Endodermal cell (in vitro differentiated cells): ENCODE measurements around the gene CARS1. TPM values are rescaled to one million over a fixed set of nuclear protein-coding genes. Genes with fewer than 3 reads are reported as not detected.

Experiments used
- DNase-seq: peaks from one replicate; pipeline ENCODE4 v3.0.0-alpha.2; 2017
- H3K27ac ChIP-seq: 2 replicates; pipeline ENCODE4 v1.5.1; 2013; ENCODE audit warnings: mild to moderate bottlenecking, low read depth, low read length, moderate library complexity
- H3K27me3 ChIP-seq: 2 replicates; pipeline ENCODE4 v1.6.1; 2013; ENCODE audit warnings: mild to moderate bottlenecking, low read length, moderate library complexity; ENCODE audit not compliant: insufficient read depth, control insufficient read depth, poor library complexity, severe bottlenecking
- H3K36me3 ChIP-seq: 2 replicates; pipeline ENCODE4 v1.7.0; 2013; ENCODE audit warnings: mild to moderate bottlenecking, low read length, moderate library complexity; ENCODE audit not compliant: control insufficient read depth, insufficient read depth
- H3K4me1 ChIP-seq: one replicate; pipeline ENCODE4 v1.7.0; 2013; ENCODE audit warnings: low read length; ENCODE audit not compliant: control insufficient read depth, insufficient read depth
- H3K4me3 ChIP-seq: 2 replicates; pipeline ENCODE4 v1.5.1; 2013; ENCODE audit warnings: mild to moderate bottlenecking, low read length, moderate library complexity
- H3K9ac ChIP-seq: 2 replicates; pipeline ENCODE4 v1.6.1; 2013; ENCODE audit warnings: mild to moderate bottlenecking, low read length, moderate library complexity; ENCODE audit not compliant: poor library complexity, severe bottlenecking; ENCODE audit errors: extremely low read depth
- H3K9me3 ChIP-seq: 2 replicates; pipeline ENCODE4 v1.6.1; 2013; ENCODE audit warnings: mild to moderate bottlenecking, low read length, moderate library complexity; ENCODE audit not compliant: control insufficient read depth
- H3K27ac Mint-ChIP-seq: 2 replicates; pipeline ENCODE4 v1.8.0; 2020; ENCODE audit warnings: mixed read lengths
- H3K27me3 Mint-ChIP-seq: 2 replicates; pipeline ENCODE4 v1.8.0; 2021; ENCODE audit warnings: mild to moderate bottlenecking, mixed read lengths; ENCODE audit not compliant: insufficient read depth
- H3K36me3 Mint-ChIP-seq: 2 replicates; pipeline ENCODE4 v1.8.0; 2020; ENCODE audit warnings: low read depth, mixed read lengths
- H3K4me1 Mint-ChIP-seq: 2 replicates; pipeline ENCODE4 v1.8.0; 2020; ENCODE audit warnings: mixed read lengths
- H3K4me3 Mint-ChIP-seq: 2 replicates; pipeline ENCODE4 v1.8.0; 2020; ENCODE audit warnings: mild to moderate bottlenecking, moderate library complexity, mixed read lengths
- H3K9me3 Mint-ChIP-seq: 2 replicates; pipeline ENCODE4 v1.8.0; 2020; ENCODE audit warnings: mild to moderate bottlenecking, mixed read lengths
- WGBS, 2 experiments: methylation state at CpG; one replicate each; pipeline versions ENCODE4 v1.1.5 to v1.1.7; 2013; ENCODE audit warnings: missing lambda C conversion rate in 2 of 2, mixed read lengths in 1 of 2; ENCODE audit not compliant: insufficient coverage in 1 of 2, insufficient read length in 1 of 2; 5-methylcytosine and 5-hydroxymethylcytosine counted together
- total RNA-seq, 2 donors: library from RNA; stranded (reverse); fragmentation: NEBNext Ultra II Directional in 1 of 2; extraction: Animal tissue kit (Norgen Biotek cat#: 25700) in 1 of 2; gene quantifications; 2 replicates in 1 of 2; 3 replicates in 1 of 2; pipeline ENCODE4 v1.2.1, GENCODE V29; 2021
- TF ChIP-seq, protein P1 (sequence below): fragments of 200-600 bp; sonication (generic); conservative IDR thresholded peaks from 2 replicates; pipeline ENCODE4 v1.5.0; 2021; ENCODE audit warnings: antibody characterized with exemption, mild to moderate bottlenecking

The CARS1 gene
- total RNA-seq, 2 donors from 2014 or later, result 48.0 to 52.8 TPM

DNA sequence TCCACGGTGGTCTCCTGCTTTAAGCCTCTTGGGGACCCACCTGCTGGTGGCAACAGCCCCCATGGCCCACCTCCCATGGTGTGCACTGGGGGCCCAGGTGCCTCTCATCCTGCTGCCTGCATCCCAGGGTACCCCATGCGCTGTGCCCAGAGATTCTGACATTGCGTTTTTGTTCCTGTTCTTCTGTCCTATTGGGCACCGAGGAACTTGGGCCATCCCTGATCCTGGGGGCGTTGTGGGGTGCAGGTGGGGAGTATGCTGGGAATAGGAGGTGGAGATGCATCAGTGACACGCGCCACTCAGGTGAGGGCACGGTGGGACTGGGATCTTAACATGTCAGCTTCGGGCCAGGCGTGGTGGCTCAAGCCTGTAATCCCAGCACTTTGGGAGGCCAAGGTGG, 52.7 kb downstream of the CARS1 start:
- Mint-ChIP-seq H3K27ac (no peak overlapping the region), H3K36me3 (peaks cover 59% of the 10 kb centered on the region), H3K4me3 (no peak overlapping the region), H3K9me3 (no peaks in the 10 kb centered on the region), H3K27me3 (no peaks in the 10 kb centered on the region), H3K4me1 (peaks cover 7% of the 10 kb centered on the region)
- H3K36me3 ChIP-seq, result peaks cover 65% of the 10 kb centered on the region
- H3K9me3 ChIP-seq, result no peaks in the 10 kb centered on the region
- TF ChIP-seq, protein P1, sequence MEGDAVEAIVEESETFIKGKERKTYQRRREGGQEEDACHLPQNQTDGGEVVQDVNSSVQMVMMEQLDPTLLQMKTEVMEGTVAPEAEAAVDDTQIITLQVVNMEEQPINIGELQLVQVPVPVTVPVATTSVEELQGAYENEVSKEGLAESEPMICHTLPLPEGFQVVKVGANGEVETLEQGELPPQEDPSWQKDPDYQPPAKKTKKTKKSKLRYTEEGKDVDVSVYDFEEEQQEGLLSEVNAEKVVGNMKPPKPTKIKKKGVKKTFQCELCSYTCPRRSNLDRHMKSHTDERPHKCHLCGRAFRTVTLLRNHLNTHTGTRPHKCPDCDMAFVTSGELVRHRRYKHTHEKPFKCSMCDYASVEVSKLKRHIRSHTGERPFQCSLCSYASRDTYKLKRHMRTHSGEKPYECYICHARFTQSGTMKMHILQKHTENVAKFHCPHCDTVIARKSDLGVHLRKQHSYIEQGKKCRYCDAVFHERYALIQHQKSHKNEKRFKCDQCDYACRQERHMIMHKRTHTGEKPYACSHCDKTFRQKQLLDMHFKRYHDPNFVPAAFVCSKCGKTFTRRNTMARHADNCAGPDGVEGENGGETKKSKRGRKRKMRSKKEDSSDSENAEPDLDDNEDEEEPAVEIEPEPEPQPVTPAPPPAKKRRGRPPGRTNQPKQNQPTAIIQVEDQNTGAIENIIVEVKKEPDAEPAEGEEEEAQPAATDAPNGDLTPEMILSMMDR, result no peak
- no peak for DNase-seq
- no peak overlapping the region for H3K4me3 ChIP-seq
- 94 to 96% methylated on average over 4 to 10 of the region's 10 CpGs for WGBS, 2 experiments
- no peaks in the 10 kb centered on the region for H3K4me1 ChIP-seq
- no peaks in the 10 kb centered on the region for H3K27me3 ChIP-seq
- H3K9ac ChIP-seq, result no peak overlapping the region
- no peak overlapping the region for H3K27ac ChIP-seq

DNA sequence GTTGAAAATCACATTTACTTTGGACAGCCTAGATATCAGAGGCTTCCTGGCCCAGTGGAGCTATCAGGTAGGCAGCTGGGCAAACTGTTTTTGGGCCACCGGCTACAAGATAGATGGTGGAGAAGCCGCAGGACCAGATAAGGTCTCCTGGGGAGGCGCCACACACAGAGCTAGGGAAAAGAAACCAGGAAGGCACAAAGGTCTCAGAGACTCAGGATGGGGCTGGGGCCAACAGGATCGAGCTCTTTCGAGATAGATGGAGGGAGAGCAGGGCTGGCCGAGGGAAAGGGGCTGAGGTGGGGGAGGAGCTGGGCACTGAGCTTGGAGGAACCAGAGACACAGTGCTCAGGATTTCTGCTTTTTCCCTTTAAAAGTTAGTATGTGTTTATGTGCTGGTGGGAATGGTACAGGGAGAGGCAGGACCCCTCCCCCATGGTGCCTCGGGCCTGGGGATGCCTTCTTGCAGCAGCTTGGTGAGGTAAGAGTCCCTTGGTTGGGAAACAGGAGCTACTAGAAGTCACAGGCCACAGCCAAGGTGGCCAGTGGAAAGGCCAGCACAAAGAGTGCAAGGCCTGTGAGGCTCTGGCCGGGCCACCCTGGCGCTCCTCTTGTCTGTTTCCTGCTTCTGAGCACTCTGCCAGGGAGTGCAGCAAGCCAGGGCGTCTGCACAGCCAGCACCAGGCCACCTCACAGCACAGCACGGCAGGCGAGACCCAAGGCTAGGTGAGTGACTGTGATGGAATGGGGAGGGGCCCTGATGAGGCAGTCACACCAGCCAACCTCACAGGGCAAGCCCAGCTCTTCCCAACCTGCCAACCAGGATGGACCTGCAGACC, 53.6 kb downstream of the CARS1 start:
- Histone ChIP-seq H3K27ac (no peak overlapping the region), H3K9me3 (no peaks in the 10 kb centered on the region), H3K27me3 (no peaks in the 10 kb centered on the region), H3K4me1 (no peaks in the 10 kb centered on the region), H3K4me3 (no peak overlapping the region), H3K9ac (no peak overlapping the region), H3K36me3 (peaks cover 65% of the 10 kb centered on the region)
- Mint-ChIP-seq H3K27me3 (no peaks in the 10 kb centered on the region), H3K9me3 (no peaks in the 10 kb centered on the region), H3K4me1 (peaks cover 7% of the 10 kb centered on the region), H3K27ac (no peak overlapping the region), H3K4me3 (no peak overlapping the region), H3K36me3 (peaks cover 54% of the 10 kb centered on the region)
- 92 to 95% methylated on average over 7 to 12 of the region's 12 CpGs for WGBS, 2 experiments
- DNase-seq, result no peak
- TF ChIP-seq, protein P1, result no peak

DNA sequence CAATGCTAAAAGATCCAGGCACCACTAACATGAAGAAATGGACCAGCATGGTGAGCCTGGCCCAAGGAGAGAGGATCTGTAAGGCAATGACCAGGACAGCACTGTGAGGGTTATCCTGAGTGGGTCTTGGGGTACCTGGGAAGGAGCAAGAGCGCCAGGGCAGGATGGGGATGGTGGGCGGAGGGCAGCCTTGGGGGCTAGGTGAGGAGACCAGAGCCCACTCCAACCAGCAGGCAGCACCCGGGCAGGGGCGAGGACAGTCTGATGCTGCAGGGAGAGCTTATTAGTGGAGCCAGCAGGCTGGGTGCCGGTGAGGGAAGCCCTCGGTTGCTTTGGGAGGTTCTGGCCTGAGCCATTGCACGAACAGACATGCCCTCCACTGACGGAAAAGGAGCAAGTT, 54.4 kb downstream of the CARS1 start:
- DNase-seq, result no peak
- 95 to 98% methylated on average over 6 to 8 of the region's 8 CpGs for WGBS, 2 experiments
- TF ChIP-seq, protein P1, result no peak
- H3K36me3 Mint-ChIP-seq, result peaks cover 52% of the 10 kb centered on the region
- peaks cover 63% of the 10 kb centered on the region for H3K36me3 ChIP-seq
- H3K9ac ChIP-seq, result no peak overlapping the region
- H3K9me3 ChIP-seq, result no peaks in the 10 kb centered on the region
- no peak overlapping the region for H3K4me3 ChIP-seq
- no peak overlapping the region for H3K27ac ChIP-seq
- no peak overlapping the region for H3K4me3 Mint-ChIP-seq
- no peaks in the 10 kb centered on the region for H3K27me3 Mint-ChIP-seq
- H3K9me3 Mint-ChIP-seq, result no peaks in the 10 kb centered on the region
- no peaks in the 10 kb centered on the region for H3K27me3 ChIP-seq
- peak overlapping the region; percentile 4 for H3K27ac Mint-ChIP-seq
- H3K4me1 ChIP-seq, result no peaks in the 10 kb centered on the region
- peaks cover 7% of the 10 kb centered on the region for H3K4me1 Mint-ChIP-seq
